Glutamatergic neuron (in vitro differentiated cells): Measurements from ENCODE around the gene MS4A12. TPM values are rescaled to one million over a fixed set of nuclear protein-coding genes. Genes with fewer than 3 reads are reported as not detected.
"Not testable (repeated sequence)": the region's sequence is repeated elsewhere in the genome, so short reads cannot be mapped to it uniquely, and the experiment has no call there.

Experiments
- DNase-seq: peaks from one replicate; pipeline ENCODE4 v3.0.0; 2022
- H3K27ac Mint-ChIP-seq: one replicate; pipeline ENCODE4 v1.8.0; 2020; ENCODE audit warnings: mild to moderate bottlenecking, mixed read lengths, inconsistent platforms; ENCODE audit not compliant: unreplicated experiment
- H3K27me3 Mint-ChIP-seq: one replicate; pipeline ENCODE4 v1.8.0; 2020; ENCODE audit warnings: mild to moderate bottlenecking, moderate library complexity, mixed read lengths, inconsistent platforms; ENCODE audit not compliant: unreplicated experiment
- H3K36me3 Mint-ChIP-seq: one replicate; pipeline ENCODE4 v1.8.0; 2020; ENCODE audit warnings: mild to moderate bottlenecking, mixed read lengths, inconsistent platforms; ENCODE audit not compliant: unreplicated experiment
- H3K4me1 Mint-ChIP-seq: one replicate; pipeline ENCODE4 v1.8.0; 2020; ENCODE audit warnings: mild to moderate bottlenecking, low read depth, mixed read lengths, inconsistent platforms; ENCODE audit not compliant: unreplicated experiment
- H3K4me3 Mint-ChIP-seq: one replicate; pipeline ENCODE4 v1.8.0; 2020; ENCODE audit warnings: mild to moderate bottlenecking, mixed read lengths, inconsistent platforms; ENCODE audit not compliant: unreplicated experiment
- H3K9me3 Mint-ChIP-seq: one replicate; pipeline ENCODE4 v1.8.0; 2020; ENCODE audit warnings: mild to moderate bottlenecking, moderate library complexity, mixed read lengths, inconsistent platforms; ENCODE audit not compliant: unreplicated experiment
- total RNA-seq: library from RNA; stranded (reverse); fragmentation: NEBNext Ultra II Directional; extraction: Animal tissue kit (Norgen Biotek cat#: 25700); gene quantifications from one replicate; pipeline ENCODE4 v1.2.1, GENCODE V29; 2021; ENCODE audit not compliant: unreplicated experiment
- TF ChIP-seq, protein P1 (sequence below): fragments of 200-600 bp; sonication (generic); IDR thresholded peaks from one replicate; pipeline ENCODE4 v1.5.0; 2021; ENCODE audit not compliant: partially characterized antibody, unreplicated experiment

MS4A12 gene
- total RNA-seq, 1 donor from 2014 or later: not detected

DNA sequence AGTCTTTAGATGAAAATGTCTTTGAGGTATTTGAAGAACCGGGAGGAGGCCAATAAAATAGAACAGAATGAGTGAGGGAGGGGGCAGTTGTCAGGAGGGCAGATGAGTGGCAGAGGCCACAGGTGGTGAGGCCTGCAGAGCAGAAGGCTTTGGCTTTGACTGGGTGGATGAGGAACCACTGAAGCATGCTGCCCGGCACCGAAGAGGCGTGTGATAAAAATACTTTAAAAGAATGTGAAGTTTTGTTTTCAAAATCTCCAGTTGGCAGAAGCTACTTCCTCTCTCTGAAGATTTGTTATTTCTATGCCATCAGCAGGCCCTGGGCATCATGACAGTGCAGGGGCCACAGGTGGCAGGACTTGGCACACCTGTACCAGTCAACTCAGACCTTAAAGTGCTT is 6.3 kb downstream of the MS4A12 start:
- Mint-ChIP-seq H3K27ac (no peak overlapping the region), H3K4me3 (no peak overlapping the region), H3K9me3 (no peaks in the 10 kb centered on the region), H3K36me3 (no peaks in the 10 kb centered on the region), H3K4me1 (no peaks in the 10 kb centered on the region), H3K27me3 (no peaks in the 10 kb centered on the region)
- TF ChIP-seq, protein P1, sequence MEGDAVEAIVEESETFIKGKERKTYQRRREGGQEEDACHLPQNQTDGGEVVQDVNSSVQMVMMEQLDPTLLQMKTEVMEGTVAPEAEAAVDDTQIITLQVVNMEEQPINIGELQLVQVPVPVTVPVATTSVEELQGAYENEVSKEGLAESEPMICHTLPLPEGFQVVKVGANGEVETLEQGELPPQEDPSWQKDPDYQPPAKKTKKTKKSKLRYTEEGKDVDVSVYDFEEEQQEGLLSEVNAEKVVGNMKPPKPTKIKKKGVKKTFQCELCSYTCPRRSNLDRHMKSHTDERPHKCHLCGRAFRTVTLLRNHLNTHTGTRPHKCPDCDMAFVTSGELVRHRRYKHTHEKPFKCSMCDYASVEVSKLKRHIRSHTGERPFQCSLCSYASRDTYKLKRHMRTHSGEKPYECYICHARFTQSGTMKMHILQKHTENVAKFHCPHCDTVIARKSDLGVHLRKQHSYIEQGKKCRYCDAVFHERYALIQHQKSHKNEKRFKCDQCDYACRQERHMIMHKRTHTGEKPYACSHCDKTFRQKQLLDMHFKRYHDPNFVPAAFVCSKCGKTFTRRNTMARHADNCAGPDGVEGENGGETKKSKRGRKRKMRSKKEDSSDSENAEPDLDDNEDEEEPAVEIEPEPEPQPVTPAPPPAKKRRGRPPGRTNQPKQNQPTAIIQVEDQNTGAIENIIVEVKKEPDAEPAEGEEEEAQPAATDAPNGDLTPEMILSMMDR: no peak
- no peak for DNase-seq

DNA sequence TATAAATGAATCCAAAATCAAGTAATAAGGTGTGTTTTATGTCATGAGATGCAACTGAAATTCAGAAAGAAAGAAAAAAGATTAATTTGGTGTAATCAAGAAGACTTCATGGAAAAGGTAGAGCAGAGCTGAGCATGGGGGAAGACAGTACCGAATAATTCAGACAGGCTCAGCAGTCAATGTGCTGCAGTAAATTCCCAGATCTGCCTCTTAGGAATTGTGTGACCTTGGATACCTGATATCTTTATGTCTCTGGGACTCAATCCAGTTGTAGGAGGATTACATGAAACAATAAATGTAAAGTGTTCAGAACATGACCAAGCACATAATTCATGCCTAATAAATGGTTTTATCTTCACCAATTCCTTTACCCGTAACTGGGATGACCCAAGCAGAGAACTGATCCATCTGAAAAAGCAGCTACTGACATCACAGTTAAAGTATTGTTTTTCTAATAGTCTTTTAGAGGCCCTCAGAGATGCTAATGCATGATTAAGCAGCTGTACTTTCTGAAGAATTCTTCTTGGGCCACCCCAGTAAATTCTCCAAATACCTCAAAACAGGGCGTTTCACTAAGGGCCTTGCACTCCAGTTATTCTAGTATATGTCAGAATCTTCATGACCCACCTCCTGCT is 7.8 kb downstream of the MS4A12 start:
- DNase-seq: no peak
- Mint-ChIP-seq H3K4me3 (no peak overlapping the region), H3K27ac (no peak overlapping the region), H3K27me3 (no peaks in the 10 kb centered on the region), H3K4me1 (no peaks in the 10 kb centered on the region), H3K36me3 (no peaks in the 10 kb centered on the region), H3K9me3 (no peaks in the 10 kb centered on the region)
- TF ChIP-seq, protein P1: no peak

DNA sequence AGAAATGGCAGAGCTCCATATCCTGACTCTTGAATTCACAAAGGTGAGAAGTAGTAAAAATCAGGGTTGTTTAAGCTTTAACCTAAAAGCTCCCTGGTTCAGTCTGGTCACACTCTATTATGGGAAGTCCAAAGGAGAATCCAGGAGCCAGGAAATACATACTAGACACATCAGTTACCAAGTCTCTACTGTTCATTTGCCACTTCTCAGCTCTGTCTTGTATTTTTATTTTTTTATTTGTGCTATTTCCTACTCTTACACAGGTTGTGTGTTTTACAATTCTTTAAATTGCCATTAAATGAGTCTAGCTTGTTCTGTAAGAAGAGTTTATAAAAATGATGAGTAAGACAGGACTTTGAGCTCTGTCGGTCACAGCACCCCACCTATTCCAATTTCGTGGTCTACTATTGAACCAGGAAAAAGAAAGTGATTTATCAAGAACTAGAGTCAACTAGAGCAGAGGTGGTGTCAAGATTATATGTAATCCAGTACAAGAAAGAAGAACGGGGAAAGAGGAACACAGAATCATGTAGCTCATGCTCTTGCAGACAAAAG is 9.7 kb downstream of the MS4A12 start:
- H3K4me3 Mint-ChIP-seq: no peak overlapping the region
- H3K36me3 Mint-ChIP-seq: no peaks in the 10 kb centered on the region
- H3K9me3 Mint-ChIP-seq: no peaks in the 10 kb centered on the region
- no peaks in the 10 kb centered on the region for H3K4me1 Mint-ChIP-seq
- DNase-seq: no peak
- H3K27me3 Mint-ChIP-seq: no peaks in the 10 kb centered on the region
- H3K27ac Mint-ChIP-seq: no peak overlapping the region
- TF ChIP-seq, protein P1: no peak

DNA sequence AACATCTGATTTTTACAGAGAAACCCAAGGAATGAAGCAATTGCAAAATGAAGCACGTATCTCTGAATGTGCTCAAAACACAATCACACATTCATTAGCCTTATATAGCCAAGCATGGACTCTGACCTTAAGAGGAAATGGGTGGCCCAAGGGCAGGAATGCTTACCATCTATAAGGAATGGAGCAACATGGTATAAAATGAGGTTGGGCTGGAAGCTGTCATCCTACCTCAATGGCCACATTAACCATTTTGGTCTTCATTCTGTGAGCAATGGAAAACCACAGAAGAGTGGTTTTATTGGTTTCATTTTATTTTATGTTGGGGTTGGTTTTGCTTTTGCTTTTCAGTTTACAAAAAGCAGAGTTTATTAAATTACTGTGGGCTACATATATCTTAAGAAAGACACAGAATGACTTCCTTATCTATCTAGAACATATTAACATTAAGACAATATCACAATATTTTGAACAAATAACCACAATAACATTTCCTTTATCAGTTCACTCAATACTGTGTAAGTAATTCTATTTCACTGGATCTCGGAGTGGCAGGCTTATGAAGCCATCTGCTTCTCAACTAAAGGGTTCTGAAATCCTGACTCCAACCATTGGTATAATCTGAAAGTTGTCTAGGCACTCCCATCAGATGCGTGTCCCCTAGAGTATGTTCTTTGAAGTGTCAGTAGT is 11.8 kb downstream of the MS4A12 start:
- Mint-ChIP-seq H3K27me3 (no peaks in the 10 kb centered on the region), H3K36me3 (peaks cover 14% of the 10 kb centered on the region), H3K27ac (no peak overlapping the region), H3K4me1 (no peaks in the 10 kb centered on the region), H3K9me3 (peaks cover 5% of the 10 kb centered on the region), H3K4me3 (no peak overlapping the region)
- DNase-seq: no peak
- TF ChIP-seq, protein P1: no peak

DNA sequence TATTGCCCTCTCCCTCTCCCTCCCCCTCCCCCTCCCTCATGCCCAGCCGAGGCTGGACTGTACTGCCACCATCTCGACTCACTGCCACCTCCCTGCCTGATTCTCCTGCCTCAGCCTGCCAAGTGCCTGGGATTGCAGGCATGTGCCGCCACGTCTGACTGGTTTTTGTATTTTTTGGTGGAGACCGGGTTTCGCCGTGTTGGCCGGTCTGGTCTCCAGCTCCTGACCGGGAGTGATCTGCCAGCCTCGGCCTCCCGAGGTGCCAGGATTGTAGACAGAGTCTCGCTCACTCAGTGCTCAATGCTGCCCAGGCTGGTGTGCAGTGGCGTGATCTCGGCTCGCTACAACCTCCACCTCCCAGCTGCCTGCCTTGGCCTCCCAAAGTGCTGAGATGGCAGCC is 17.0 kb downstream of the MS4A12 start:
- H3K4me3 Mint-ChIP-seq, H3K9me3 Mint-ChIP-seq, DNase-seq, H3K27ac Mint-ChIP-seq, H3K4me1 Mint-ChIP-seq, H3K27me3 Mint-ChIP-seq: not testable (repeated sequence)
- peaks cover 15% of the 10 kb centered on the region for H3K36me3 Mint-ChIP-seq

DNA sequence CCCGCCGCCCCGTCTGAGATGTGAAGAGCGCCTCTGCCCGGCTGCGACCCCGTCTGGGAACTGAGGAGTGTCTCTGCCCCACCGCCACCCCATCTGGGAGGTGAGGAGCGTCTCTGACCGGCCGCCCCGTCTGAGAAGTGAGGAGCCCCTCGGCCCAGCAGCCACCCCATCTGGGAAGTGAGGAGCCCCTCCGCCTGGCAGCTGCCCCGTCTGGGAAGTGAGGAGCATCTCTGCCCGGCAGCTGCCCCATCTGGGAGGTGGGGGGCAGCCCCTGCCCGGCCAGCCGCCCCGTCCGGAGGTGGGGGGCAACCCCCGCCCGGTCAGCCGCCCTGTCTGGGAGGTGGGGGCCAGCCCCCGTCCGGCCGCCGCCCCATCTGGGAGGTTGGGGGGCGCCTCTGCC is 17.6 kb downstream of the MS4A12 start:
- not testable (repeated sequence) for H3K27me3 Mint-ChIP-seq, H3K4me1 Mint-ChIP-seq, H3K9me3 Mint-ChIP-seq, H3K4me3 Mint-ChIP-seq, H3K27ac Mint-ChIP-seq
- DNase-seq: peak; percentile 22
- H3K36me3 Mint-ChIP-seq: peaks cover 15% of the 10 kb centered on the region
